GM21529 (cell line): ENCODE results near the gene ACACB.

Experiments
- ATAC-seq: cut with Tn5 transposase; IDR thresholded peaks from one replicate; pipeline ENCODE4 v1.9.1; 2021; ENCODE audit not compliant: unreplicated experiment

Gene ACACB

DNA sequence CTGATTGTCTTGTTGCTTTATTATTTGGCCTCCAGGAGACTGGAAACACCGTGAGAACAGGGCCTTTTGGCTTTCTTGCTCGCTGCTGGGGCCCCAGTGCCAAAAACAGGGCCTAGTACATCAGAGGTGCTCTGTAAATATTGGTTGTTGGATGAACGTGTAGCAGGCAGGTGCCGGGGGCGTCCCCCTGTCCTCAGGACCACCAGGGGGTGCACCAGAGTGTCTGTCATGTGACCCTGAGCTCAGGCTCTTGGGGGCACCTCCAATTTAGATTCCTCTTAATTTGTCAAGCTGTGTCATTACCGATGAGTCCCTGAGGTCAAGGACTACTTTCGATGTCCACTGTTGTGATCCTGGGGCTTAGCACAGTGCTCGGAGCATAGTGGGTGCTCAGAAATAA lies 87.1 kb downstream of the ACACB start:
- no peak for ATAC-seq

DNA sequence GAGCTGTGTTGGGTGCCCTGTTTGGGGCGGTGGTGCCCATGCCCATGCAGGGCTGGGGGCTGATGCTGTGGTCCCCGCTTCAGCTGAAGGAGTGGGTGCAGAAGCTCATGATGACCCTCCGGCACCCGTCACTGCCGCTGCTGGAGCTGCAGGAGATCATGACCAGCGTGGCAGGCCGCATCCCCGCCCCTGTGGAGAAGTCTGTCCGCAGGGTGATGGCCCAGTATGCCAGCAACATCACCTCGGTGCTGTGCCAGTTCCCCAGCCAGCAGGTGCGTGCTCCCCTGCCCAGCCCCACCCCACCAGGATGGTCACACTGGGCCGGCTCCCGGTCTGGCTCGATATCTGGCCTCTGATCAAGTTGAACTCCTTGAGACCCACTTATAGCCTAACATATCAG lies 92.7 kb downstream of the ACACB start:
- ATAC-seq, result no peak

DNA sequence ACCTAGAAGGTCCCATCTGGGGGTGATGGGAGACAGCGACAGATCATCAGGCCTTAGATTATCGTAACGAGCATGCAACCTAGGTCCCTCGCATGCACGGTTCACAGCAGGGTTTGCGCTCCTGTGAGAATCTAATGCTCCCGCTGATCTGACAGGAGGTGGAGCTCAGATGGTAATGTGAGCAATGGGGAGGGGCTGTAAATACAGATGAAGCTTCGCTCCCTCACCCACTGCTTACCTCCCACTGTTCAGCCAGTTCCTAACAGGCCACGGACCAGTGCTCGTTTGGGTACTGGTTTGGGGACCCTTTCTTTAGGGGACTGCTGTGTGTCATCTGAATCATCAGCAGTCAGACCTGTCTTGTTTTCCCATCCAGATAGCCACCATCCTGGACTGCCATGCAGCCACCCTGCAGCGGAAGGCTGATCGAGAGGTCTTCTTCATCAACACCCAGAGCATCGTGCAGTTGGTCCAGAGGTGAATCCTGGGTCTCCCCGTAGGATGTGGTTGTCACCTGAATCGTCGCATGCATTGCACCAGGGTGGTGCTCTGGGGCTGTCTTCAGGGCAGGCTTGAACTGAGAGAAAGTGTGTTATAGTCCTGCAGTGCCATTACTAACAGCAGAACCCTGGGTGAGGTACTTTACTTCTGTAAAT lies 96.2 kb downstream of the ACACB start:
- no peak for ATAC-seq

DNA sequence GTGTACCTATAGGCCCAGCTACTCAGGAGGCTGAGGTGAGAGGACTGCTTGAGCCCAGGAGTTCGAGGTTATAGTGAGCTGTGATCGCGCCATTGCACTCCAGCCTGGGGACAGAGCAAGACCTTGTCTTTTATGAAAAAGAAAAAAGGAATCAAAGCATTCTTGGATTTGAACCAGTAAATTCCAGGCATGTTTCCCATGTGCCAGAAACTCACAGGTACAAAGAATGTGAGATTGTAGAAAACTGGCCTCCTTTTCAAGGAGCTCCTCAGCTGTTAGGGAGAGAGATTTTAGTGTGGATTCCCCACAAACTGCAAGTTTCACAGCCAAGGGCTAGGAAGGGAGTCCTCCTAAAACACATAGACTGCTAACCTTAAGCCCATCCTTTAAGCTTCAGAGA lies 97.7 kb downstream of the ACACB start:
- ATAC-seq, result no peak

DNA sequence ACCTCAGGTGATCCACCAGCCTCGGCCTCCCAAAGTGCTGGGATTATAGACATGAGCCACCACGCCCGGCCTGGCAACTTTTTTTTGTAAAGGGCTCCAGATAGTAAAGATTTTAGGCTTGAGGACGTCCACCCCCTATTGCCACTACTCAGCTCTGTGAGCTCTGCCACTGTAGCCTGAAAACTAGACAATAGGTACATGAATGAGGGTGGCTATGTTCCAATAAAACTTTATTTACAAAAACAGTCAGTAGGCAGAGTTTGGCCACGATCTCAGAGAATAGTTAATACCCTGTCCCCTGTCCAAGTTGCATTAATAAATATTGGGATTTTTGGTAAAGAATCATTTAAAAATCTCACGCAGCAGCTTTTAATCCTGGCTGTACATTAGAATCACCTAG lies 102.6 kb downstream of the ACACB start:
- no peak for ATAC-seq

DNA sequence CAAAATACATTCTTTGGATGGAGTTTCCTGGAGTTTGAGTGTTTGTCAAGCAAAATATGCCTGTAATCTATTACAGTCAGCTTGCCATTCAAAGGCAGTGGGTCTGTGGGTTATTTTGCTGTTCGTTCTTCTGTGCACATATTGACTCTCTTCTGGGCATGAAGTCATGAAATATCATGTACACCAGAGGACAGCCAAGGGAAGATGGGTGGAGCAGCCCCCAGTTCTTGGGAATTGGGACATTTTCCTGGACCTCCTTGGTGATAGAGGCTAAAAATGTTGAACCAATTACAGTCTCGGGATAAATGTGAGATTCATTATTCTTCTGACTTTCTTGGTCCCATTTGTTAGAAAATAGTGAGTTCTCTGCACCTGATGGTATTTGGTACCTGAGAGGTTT lies 103.6 kb downstream of the ACACB start:
- ATAC-seq, result no peak

DNA sequence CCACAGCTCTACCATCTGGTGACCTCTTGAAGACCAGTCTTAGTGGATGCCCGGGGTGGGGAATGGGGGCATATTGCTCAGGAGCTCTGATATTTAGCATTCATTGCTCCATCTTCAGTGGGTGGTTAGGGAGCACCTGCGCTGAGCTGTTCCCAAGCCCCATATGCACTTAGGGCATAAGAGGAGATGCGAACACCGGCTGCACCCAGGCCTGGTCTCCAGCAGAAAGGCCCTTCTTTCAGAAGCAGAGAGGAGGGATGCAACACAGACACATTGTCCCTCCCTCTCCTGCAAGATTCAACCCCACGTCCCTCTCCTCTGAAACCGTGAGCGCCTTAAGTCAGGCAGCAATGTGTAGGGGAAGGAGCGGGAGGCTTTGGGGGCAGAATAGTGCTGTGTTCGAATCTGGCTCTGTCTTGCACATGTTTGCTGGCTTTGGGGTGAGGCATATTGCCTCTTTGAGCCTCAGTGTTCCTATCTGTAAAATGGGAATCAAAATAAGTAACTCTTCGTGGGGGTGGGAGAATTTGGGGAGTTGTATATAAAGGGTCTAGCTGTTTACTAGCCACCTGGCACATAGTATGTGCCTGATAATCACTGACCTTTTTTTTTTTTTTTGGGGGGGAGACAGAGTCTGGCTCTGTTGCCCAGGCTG lies 105.0 kb downstream of the ACACB start:
- ATAC-seq, result no peak

DNA sequence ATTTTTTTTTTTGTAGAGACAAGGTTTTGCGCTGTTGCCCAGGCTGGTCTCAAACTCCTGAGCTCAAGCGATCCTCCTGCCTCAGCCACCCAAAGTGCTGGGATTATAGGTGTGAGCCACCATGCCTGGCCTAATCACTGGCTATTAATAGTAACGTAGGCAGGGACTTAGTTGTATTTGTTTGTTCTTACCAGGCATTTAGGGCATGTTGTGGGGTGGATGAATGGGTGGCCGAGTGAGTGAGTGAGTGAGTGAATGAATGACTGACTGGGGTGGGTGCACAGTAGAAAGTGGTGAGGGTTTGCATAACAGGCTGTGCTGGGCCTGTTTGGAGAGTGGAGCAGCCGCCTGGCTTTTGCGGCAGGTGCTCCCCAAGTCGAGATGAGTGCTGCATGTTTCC lies 105.7 kb downstream of the ACACB start:
- ATAC-seq, result no peak

DNA sequence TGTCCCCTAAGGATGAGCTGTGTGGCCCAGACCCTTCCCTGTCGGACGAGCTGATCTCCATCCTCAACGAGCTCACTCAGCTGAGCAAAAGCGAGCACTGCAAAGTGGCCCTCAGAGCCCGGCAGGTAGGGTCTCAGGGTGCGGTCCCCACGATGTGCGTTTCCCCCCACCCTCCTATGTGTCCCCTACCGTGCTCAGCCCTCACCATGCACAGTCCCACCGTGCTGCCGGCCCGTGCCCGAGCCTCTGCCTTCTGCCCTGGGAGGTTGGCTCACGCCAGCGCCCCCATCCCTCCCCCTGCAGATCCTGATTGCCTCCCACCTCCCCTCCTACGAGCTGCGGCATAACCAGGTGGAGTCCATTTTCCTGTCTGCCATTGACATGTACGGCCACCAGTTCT lies 106.1 kb downstream of the ACACB start:
- no peak for ATAC-seq

DNA sequence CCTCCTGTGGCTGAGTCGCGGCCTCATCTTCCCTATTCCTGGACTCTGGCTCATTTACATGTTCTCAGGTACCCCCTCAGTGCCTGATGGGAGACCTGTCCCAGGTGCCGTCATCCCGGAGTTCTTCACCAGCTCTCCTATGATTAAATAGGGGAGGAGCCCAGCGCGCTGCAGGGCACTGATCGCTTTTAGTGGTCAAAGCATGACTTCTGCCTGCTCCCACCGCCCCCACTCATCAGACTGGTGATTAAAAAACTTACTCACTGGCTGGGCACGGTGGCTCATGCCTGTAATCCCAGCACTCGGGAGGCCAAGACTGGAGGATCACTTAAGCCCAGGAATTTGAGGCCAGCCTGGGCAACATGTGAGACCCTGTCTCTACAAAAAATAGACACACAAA lies 106.8 kb downstream of the ACACB start:
- ATAC-seq, result no peak

DNA sequence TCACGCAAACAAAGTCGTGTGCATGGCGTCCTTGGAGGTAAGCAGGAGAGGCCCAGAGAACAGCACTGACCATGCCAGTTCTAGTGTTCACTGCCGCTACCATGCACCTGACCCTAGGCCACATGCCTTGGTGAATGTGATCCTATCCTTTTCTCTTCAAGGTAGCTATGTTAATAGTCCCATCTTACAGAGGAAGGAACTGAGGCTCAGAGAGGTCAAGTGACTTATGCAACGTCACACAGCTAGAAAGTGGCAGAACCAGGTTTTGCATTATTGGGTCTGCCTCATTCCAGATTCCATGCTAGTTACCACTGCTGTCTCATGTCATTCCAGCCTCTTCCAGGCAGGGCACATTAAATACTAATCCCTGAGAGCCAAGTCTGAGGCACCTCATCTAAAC lies 107.5 kb downstream of the ACACB start:
- ATAC-seq, result no peak

DNA sequence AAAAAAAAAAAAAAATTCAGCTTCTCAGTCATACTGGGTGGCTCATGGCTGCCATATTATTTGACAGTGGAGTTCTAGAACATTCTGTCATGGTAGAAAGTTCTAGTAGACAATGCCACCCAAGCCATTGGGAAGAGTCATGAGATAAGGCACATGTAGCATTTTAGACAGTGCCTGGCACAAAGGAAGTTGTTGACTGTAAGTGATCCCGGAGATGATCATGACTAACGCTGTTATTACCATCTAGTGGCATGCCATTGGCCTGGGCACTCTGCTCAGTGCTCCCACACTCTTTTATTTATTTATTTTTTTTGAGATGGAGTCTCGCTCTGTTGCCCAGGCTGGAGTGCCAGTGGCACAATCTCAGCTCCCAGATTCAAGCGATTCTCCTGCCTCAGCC lies 112.3 kb downstream of the ACACB start:
- ATAC-seq, result no peak

DNA sequence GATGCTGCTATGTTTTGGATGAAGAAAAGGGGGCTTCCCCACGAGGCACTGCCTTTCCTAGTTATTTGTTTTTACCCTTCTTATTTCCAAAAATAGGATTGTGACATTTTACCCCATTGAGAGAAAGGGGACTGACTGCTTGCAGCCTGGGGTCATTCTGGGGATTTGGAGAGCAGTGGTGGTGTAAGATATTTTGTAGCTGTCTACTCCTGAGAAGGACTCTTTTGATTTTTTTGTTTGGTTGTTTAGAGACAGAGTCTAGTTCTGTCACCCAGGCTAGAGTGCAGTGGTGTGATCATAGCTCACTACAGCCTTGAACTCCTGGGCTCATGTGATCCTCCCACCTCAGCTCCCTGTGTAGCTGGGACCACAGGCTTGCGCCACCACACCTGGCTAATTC lies 113.8 kb downstream of the ACACB start:
- ATAC-seq, result no peak

DNA sequence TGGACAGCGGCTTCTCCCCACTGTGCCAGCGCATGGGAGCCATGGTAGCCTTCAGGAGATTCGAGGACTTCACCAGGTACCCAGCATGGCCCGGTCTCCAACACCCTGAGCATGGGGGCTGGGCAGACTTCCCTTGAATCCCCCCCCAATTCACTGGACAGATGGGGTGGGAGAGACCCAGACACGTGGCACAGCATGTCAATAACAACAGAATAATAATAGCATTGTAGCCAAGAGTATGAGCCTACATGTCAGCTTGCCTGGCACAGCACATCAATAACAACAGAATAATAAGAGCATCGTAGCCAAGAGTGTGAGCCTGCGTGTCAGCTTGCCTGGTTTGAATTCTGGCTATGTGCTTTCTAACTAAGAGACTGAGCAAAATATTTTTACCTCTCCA lies 116.3 kb downstream of the ACACB start:
- ATAC-seq, result no peak

DNA sequence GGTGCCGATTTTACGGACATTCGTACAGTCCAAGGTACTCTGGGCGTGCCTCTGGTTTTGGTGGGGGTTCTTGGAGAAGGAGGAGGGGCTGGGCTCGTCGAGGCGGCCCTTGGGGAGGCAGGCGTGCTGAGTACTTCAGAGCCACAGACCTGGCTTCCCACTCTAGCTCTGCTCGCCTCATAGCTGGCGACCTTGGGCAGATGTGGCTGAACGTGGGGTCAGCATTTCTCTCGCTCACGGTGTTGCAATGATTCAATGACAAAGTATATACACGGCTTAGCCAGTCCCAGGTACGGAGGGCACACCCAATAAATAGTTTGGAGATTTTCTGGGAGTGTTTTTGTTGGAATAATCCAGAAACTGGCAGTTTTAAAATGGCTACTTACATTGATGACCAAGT lies 117.6 kb downstream of the ACACB start:
- no peak for ATAC-seq

DNA sequence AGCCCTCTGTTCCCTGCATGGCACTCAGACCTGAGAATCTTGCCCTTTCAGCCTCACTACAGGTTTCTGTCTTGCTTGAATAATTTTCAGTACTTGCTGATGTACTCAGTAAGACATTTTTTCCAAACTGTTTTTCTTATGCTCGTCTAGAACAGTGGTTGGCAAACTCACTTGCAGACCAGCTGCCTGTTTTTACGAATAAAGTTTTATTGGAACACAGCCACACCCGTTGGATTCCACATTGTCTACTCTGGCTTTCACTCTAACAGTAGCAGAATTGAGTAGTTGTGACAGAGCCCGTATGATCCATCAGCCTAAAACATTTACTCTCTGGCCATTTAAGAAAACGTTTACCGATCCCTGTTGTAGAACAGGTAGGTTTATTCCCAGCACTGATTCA lies 119.9 kb downstream of the ACACB start:
- no peak for ATAC-seq

DNA sequence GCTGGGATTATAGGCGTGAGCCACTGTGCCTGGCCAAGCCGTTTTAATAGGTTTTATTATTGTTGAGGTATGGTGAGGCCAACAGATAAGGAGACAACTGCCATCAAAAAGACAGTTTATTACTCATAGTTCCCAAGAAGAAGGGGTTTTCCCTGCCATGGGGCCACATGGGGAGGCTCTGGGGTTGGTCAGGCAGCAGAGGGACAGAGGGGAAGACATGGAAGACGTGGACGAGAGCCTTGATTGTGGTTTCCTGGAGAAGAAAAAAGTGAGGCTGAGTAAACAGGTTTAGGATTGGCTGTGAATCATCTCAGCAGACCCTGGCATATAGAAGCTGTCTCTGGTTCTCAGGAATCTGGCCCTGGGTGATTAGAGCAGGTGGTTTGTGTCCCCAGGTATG lies 122.8 kb downstream of the ACACB start:
- no peak for ATAC-seq

DNA sequence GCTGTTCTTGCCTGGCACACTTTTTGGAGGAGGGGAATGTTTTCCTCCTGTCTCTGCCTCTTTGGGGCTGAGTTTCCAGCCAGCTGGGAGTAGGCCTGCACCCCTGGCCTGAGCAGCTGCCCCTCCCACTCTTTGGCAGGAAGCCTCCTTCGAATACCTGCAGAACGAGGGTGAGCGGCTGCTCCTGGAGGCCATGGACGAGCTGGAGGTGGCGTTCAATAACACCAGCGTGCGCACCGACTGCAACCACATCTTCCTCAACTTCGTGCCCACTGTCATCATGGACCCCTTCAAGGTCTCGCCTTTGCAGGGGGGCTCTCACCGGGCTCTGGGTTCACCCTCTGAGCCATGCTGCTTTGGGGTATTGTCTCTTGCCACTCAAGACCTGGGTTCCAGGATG lies 123.3 kb downstream of the ACACB start:
- no peak for ATAC-seq

DNA sequence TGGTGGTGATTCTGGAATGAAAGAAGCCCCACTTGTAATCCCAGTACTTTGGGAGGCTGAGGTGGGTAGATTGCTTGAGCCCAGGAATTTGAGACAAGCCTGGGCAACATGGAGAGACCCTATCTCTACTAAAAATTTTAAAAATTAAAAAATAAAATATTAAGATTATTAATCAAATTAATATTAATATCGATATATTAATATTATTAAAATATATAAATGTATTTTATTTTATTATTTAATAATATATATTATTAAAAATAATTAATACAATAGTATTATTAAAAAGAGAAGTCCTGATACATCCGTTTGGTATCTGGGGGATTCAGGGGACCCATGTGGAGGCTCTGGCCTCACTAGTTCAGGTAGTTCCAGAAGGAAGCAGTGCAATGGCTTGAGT lies 124.0 kb downstream of the ACACB start:
- ATAC-seq, result no peak

DNA sequence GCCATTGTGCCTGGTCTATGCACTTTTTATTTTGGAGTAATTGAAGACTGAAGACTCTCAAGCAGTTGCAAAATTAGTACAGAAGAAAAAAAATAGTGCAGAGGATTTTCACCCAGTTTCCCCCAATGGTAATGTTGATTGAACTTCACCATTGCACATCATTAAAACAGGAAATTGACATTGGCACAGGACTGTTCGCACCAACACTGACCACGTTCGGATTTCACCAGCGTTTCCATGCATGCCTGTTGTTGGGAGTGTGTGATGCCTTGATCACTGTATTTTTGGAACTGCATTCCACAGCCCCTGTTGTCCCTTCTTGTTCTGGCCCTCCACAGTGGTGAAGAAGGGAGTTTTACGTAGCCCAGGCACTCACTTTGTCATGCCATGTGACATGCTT lies 125.5 kb downstream of the ACACB start:
- ATAC-seq, result no peak

DNA sequence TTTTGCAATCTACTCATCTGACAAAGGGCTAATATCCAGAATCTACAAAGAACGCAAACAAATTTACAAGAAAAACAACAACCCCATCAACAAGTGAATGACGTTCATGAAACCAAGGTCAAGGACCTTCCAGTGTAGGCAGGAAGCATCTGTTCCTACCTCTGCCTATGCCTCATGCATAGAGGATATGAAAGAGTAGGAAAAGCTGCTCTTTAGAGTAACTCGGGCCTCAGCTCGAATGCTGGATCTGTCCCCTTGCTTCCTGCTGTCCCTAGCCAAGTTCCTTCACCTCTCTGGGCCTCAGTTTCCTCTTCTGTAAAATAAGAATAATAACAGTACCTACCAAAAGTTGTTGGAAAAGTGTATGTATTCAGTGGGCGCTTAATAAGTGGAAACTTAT lies 127.7 kb downstream of the ACACB start:
- no peak for ATAC-seq

DNA sequence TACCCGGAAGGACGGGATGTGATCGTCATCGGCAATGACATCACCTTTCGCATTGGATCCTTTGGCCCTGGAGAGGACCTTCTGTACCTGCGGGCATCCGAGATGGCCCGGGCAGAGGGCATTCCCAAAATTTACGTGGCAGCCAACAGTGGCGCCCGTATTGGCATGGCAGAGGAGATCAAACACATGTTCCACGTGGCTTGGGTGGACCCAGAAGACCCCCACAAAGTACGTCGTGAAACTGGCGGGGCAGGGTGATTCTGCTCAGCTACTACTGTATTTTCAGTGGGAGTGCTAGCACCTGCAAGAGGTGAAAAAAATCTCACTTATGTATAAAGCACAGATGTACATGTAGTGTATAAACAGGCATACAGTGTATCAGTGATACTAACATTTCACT lies 129.8 kb downstream of the ACACB start:
- ATAC-seq, result no peak
